IPS-NIHi7 (cell line): ENCODE data around the gene FARP1.

Experiments used
- DNase-seq: peaks from one replicate; pipeline ENCODE4 v3.0.0; 2012; ENCODE audit warnings: mixed read lengths; ENCODE audit errors: extremely low spot score

The FARP1 gene

DNA sequence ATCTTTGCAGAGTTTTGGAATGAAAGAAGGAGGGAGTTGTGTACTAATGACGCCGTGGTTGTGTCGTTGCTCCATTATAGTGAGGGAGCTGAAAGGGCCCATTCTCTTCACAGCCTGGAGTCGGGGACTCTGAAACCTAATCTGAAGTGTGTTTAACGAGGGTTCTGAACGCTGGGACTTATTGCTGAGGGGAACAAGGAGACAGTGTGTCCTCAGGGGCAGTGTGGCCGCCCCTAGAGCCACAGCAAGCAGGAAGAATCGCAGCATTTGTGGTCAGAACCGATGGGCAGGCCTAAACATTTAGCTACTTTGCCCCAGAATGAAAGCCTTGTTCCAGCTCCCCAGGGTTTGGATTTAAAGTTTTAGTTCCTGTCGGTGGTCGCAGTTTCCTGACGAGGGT is 190.6 kb downstream of the FARP1 start:
- no peak for DNase-seq

DNA sequence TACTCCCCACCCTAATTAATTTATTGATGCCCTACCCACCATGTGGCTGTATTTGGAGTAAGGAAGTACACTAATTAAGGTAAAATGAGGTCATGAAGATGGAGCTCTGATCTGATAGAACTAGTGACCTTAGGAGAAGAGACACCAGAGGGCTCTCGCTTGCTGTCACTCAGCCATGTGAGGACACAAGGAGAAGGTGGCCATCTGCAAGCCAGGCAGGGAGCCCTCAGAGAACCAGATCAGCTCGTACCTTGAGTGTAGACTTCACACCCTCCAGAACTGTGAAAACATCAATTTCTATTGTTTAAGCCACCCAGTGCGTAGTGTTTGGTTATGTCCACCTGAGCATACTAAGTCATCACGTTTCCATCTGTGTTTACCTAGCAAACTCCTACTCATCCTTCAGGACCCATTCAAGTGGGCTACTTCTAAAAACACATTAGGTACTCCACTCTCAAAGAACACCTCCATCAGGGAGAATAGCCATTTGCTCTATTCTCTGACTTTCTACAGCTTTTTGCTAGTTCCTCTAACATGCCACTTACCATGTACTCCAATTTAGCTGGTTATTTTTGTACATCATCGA is 191.8 kb downstream of the FARP1 start:
- no peak for DNase-seq

DNA sequence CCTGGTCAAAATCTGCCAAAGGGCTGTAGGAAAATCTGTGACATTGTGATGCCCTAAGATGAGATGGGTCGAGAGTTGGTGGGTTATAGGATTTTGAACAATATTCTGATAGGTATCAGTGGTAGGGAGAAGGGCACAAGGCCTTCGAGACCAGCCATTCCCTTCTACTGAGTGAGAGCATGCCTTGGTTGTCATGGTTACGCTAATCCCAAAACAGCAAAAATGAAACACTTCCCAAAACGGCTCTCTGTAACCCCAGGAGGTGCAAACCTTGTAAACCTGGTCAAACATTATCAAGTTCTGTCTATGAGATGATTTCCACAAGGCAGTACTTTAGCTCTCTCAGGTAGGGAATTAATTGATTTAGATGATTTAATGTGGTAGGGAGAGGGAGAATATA is 192.8 kb downstream of the FARP1 start:
- DNase-seq = no peak

- DNase-seq = no peak
Measured at GRCh38 chr13:98338310-98338709, 195.4 kb downstream of the FARP1 start.

GRCh38 chr13:98339684-98340425 is 197.0 kb downstream of the FARP1 start:
- no peak for DNase-seq

DNA sequence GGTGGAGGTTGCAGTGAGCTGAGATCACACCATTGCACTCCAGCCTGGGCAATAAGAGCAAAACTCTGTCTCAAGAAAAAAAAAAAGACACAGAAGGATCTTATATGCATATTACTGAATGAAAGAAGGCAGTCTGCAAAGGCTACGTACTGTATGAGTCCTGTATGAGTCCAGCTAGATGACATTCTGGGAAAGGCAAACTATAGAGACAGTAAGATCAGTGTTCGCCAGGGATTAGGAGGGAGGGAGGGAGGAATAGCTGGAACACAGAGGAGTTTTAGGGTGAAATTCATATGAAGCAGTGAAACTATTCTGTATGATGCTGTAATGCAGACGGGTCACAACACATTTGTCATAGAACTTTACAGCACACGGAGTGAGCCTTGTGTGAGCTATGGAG is 200.1 kb downstream of the FARP1 start:
- DNase-seq = no peak

GRCh38 chr13:98343461-98343860 is 200.6 kb downstream of the FARP1 start:
- no peak for DNase-seq

DNA sequence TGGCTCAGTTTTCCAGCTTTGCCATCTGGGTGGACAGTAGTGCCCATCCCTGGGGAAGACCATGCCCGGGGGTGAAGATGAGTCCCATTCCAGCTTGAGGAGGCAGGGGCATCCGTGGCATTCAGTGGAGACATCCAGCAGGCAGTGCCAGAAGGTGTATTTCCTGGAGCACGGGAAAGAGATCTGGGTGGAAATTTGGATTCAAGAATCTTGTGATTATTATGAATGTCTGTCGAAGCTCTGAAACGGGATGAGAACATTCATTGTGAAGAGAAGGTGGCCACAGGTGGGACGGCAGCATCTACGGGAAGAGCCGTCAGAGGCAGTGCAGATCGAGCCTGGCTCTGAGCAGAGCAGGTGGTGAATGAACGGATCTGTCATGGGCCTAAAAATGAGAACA is 201.5 kb downstream of the FARP1 start:
- DNase-seq = no peak

DNA sequence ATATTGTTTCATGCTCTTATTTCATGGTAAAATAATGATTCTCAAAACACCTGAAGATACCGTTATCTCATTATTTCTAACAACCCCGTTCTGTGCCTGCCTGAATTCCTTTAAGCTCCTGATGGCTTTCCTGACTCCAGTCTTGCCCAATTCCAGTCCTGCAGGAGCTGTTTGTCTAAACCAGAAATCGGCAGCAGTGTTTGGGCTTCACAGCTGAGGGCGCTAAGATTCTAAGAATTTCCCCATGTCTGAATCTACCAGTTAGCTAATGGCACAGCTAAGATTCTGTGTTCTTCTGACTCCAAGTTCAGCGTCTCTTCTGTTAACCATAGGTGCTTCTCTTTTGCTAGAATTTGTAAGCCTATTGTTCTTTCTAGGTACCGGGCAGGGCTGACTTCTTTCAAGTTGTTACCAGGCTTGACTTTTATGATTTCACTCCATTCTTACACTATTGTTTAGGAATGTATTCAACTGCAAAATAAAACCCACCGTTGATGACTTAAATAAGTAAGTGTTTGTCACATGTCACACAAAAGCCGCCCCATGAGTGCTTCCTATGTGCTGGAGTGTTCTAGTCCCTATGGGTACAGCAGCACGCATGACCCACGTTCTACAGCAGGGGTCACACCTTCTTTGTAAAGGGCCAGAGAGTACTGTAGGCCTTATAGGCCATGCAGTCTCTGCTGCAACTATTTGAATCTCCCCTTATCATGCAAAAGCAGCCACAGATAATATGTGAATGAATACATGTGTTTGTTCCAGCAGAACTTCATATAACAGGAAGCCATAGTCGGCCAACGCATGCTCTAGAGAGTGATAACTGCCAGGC is 202.4 kb downstream of the FARP1 start:
- DNase-seq = no peak

DNA sequence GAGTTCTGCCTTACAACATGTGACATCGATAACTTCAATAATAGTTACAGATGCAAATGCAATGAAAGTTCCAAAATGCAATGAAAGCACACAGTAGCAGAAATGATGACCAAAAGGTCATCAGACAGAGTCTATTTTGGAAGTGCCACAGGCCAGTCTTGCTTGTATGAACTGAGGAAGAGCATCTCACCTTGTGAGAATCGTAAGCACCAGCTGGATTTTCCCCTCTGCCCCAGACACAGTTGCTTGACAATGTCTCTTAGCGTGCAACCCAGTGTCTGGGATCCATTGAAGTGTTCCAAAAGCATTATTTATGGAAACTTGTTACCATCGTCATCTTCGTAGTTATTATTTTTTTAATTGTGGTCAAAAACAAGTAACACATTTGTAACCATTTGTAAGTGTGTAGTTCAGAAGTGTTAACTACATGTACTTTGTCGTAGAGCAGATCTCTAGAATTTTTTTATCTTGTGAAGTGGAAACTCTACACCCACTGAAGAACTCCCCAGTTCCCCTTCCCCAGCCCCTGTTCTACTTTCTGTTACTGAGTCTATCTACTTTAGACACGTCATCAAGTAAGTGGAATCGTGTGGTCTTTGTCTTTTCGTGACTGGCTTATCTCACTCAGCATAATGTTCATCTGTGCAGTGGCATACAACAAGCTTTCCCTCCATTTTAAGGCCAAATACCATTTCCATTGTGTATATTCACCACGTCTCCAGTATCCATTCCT is 204.2 kb downstream of the FARP1 start:
- no peak for DNase-seq

DNA sequence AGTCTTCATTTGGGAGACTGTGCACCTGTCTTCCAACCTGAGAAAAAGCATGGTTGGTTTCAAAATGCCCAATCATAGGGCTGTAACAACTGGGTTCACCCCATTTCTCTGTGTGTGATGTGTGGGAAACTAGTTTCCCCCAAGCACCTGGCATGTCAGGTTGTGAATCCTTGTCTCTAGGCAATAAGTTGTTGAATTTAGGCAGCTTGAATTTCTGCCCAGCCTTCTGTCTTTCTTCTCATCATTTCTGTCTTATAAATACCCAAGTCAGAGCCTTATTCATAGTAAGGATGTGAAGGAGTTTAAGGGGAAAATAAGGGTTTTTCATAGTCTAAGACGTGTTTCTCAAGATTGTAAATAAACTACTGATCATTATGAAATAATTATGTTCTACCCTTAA is 204.9 kb downstream of the FARP1 start:
- no peak for DNase-seq

DNA sequence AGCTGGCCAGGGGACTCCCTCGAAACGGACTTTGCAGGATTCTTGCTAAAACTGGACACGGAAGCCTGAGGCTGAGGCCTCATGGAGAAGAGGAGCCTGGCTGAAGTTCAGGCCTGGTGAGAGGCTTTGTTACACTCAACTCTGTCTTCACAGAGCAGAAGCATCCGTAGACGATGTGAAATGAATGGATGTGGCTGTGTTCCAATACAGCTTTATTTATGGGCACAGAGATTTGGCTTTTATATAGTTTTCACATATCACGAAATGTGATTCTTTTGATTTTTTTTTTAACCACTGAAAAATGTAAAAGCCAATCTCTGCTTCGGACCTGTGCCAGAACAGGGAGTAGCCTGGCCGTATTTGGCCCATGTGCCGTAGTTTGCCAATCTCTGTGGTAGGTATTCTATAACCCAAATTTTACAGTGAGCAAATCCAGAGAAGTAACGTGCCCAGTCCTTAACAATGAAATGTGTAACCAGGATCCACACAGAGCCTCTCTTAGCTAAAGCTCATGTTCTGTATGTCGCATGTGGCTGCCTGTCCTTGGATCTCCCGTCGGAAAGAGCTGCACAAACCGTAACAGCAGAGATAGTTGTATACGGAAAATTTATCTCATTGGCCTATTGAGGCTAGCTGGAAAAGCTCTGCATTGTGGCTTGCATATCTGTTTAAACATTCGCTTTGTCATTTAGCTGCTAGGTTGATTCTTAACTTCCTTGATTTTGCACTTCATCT is 205.7 kb downstream of the FARP1 start:
- no peak for DNase-seq

DNA sequence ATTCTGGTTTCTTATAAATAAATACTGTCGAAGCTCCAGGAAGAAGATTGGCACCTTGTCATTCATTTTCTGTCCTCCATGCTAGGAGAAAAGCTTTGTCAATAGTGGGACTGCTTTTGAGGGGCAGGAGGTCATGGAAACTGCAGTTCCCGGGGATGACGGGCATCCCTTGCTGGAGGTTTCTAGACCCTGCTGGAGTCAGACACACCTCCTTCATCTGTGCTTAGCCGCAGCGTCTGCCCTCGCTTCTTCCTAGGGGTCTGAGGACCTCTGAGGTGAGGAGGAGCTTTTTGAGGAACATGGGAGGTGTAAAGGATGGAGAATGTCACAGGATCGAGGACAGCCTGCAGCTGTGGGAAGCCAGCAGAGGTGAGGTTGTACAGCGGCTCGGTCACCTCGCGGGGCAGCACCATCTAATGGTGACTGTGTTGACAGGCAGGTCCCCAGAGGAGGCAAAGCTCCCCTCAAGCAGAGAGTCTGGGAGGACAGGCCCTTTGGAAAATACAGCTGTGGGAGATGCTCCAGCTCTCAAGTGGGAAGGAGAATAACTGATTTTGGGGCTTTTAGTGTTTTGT is 206.9 kb downstream of the FARP1 start:
- DNase-seq = peak; percentile 67

DNA sequence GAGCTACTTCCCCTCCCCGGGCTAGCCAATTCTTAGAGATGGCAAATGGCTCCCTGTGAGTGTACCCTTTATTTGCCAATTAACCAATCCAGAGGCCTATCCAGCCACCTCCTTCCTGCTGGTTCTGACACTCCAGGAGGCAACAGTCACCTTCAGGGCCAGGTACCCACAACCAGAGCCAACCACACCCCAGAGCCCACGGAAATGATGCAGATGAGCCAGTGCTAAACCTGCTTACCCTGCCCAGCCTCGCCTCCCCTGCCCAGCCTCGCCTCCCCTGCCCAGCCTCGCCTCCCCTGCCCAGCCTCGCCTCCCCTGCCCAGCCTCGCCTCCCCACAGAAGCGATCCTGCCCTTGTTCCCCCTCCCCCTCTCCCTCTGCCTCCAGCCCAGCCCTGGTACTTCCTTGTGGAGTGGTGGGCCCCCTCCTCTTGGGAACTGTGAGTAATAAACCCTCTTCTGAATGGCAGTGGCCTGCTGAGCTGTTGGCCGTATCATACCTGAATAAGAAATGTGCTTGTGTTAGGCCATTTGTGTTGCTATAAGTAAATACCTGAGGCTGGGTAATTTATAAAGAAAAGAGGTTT is 207.9 kb downstream of the FARP1 start:
- DNase-seq = no peak

DNA sequence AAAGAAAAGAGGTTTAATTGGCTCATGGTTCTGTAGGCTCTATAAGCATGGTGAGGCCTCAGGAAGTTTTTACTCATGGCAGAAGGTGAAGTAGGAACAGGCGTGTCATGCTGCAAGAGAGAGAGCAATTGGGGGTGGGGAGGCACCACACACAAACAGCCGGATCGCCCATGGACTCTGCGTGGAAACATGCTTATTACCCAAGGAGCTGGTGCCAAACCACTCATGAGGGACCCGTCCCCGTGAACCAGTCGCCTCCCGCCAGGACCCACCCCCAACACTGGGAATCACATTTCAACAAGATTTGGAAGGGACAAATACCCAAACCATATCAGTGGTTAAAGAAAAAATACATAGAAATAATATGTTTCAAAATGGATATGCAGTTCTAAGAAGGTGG is 208.7 kb downstream of the FARP1 start:
- no peak for DNase-seq

DNA sequence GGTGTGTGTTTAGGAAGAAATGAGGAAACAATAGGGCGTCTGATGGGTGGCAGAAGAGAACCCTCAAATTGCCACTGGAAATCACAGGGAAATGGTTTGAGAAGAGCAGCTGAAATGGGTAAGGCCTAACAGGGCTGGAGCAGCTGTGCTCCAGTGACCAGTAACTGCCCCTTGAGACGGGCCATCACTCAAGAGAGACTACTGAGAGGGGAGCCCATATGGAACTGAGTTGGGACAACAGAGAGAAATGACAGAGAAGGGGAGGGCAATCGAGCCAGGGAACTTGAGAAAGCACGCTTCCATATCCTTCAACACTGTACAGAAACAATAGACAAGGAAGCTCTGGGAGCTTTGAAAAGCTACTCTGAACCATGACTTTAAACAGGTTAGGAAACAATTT is 209.3 kb downstream of the FARP1 start:
- no peak for DNase-seq

DNA sequence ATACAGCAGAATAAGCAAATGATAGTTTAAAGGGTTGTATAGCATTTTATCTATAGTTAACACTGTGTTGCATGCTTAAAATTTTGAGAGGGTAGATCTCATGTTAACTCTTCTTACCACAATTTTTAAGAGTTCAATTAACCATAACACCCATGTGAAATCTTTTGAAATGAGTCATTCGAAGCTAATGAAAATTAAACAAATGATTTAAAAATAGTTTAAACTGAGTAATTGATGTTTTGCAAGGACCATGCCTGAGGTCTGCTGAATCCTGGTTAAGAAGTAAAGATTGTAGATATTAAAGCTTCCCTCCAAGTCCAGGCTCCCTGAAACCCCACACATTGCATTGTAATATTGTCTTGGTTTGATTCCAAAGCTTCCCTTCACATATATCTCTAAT is 210.9 kb downstream of the FARP1 start:
- DNase-seq = no peak

- DNase-seq = no peak
Measured at GRCh38 chr13:98358937-98359336, 216.0 kb downstream of the FARP1 start.

DNA sequence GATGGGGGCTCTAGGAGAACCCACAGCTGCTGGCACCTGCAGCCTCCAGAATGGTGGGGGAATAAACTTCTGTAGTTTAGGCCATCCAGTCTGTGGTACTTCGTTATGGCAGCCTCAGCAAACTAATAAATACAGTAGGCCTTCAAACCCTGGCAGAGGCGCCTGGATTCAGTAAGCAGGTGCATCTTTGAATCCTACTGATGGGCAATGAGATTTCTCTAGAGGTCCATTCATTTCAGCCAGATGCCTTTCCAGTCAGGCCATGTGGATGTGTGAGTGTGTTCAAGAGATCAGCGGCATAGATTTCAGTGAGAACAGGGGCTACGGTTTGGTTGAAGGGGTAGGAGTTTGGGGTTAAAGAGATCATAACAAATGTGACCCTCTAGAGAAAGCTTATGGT is 217.7 kb downstream of the FARP1 start:
- no peak for DNase-seq

DNA sequence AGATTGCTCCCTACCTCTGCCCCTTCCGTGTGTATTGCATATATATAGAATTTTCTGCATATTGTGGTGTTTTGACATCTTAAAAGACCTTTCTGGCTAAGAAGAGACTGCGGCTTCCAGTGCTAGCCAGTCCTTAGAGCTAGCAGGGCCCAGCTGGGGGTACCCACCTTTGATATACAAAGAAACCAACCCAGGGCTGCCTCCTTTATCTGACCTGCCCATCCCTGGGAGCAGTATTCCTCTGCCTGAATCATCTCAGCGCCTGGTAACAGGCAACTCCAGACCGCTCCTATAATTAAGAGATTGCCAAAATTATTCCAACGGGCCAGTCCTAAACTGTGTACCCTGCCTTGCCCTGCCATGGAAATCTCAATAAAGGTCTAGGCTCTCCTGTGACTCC is 220.4 kb downstream of the FARP1 start:
- no peak for DNase-seq

DNA sequence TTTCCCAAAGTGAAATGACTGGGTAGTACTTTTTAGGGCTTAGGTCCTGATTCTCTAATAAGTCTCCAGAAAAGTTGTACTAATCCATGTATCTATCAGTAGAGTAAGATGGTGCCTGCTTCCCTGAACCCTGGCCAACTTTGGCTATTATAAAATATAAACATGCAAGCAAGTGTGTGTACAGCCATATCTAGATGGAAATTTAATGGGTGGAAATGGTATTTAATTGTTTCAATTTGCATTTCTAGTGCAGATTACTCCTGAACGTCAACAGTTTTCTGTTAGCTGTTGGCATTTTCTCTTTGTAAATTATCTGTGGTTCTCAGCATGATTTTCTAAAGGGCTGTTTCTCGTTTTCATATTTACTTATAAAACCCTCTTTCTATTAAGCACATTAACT is 221.3 kb downstream of the FARP1 start:
- DNase-seq = no peak
